HepG2 (cell line): Measurements from ENCODE around the gene AMZ1. TPM values are rescaled to one million over a fixed set of nuclear protein-coding genes. Genes with fewer than 3 reads are reported as not detected.

Experiments
- BORCS8-MEF2B ChIP-seq: sonication (generic); formaldehyde crosslinking; IDR thresholded peaks from 2 replicates; pipeline ENCODE4 v1.8.0; 2022; ENCODE audit warnings: mild to moderate bottlenecking, missing genetic modification reagents
- CEBPB ChIP-seq: IDR thresholded peaks from 2 replicates; pipeline ENCODE4 v1.6.1; 2011; ENCODE audit warnings: low read depth, low read length, improper control_type of control experiment, borderline replicate concordance
- CREM ChIP-seq, 2 experiments: sonication (generic) in 1 of 2; formaldehyde crosslinking in 1 of 2; IDR thresholded peaks; 2 replicates each; pipeline versions ENCODE4 v1.4.0 to v1.6.1; 2016 to 2020; ENCODE audit warnings: antibody characterized with exemption in 1 of 2, mild to moderate bottlenecking in 1 of 2, missing genetic modification reagents in 1 of 2
- DMTF1 ChIP-seq: sonication (generic); formaldehyde crosslinking; IDR thresholded peaks from 2 replicates; pipeline ENCODE4 v1.4.0; 2020; ENCODE audit warnings: mild to moderate bottlenecking, missing genetic modification reagents
- FOSL2 ChIP-seq: sonication (generic); formaldehyde crosslinking; IDR thresholded peaks from 2 replicates; pipeline ENCODE4 v1.4.0; 2020; ENCODE audit warnings: missing genetic modification reagents
- FOXA3 ChIP-seq: IDR thresholded peaks from 2 replicates; pipeline ENCODE4 v1.6.1; 2016; ENCODE audit warnings: missing genetic modification reagents, missing compliant biosample characterization
- MAF1 ChIP-seq: sonication (generic); formaldehyde crosslinking; IDR thresholded peaks from 2 replicates; pipeline ENCODE4 v1.5.0; 2020; ENCODE audit warnings: missing genetic modification reagents, borderline replicate concordance
- MAFK ChIP-seq, 2 experiments: IDR thresholded peaks in 1 of 2; conservative IDR thresholded peaks in 1 of 2; 2 replicates each; pipeline ENCODE4 v1.6.1; 2011; ENCODE audit warnings: improper control_type of control experiment in 2 of 2, low read length in 2 of 2
- MIXL1 ChIP-seq: IDR thresholded peaks from 2 replicates; pipeline ENCODE4 v1.6.1; 2016
- NR2C2 ChIP-seq: sonication (generic); formaldehyde crosslinking; IDR thresholded peaks from 2 replicates; pipeline ENCODE4 v1.4.0; 2020; ENCODE audit warnings: missing genetic modification reagents, mild to moderate bottlenecking, moderate library complexity, borderline replicate concordance
- PREB ChIP-seq: sonication (generic); formaldehyde crosslinking; IDR thresholded peaks from 2 replicates; pipeline ENCODE4 v1.4.0; 2020; ENCODE audit warnings: missing genetic modification reagents
- SAP130 ChIP-seq: IDR thresholded peaks from 2 replicates; pipeline ENCODE4 v1.6.1; 2016; ENCODE audit warnings: low read depth
- SNAPC5 ChIP-seq: sonication (generic); formaldehyde crosslinking; IDR thresholded peaks from 2 replicates; pipeline ENCODE4 v1.8.1; 2023; ENCODE audit warnings: mild to moderate bottlenecking, missing genetic modification reagents, borderline replicate concordance
- TCF7 ChIP-seq: sonication (generic); IDR thresholded peaks from 2 replicates; pipeline ENCODE4 v1.6.1; 2016; ENCODE audit warnings: antibody characterized with exemption, low read depth
- TMF1 ChIP-seq: sonication (generic); formaldehyde crosslinking; IDR thresholded peaks from 2 replicates; pipeline ENCODE4 v1.8.1; 2022; ENCODE audit warnings: low read depth, missing genetic modification reagents
- WIZ ChIP-seq: sonication (generic); formaldehyde crosslinking; IDR thresholded peaks from 2 replicates; pipeline ENCODE4 v1.5.1; 2020; ENCODE audit warnings: mild to moderate bottlenecking, missing genetic modification reagents
- ZHX1 ChIP-seq: sonication (generic); formaldehyde crosslinking; IDR thresholded peaks from 2 replicates; pipeline ENCODE4 v1.8.1; 2022; ENCODE audit warnings: low read depth, mild to moderate bottlenecking, missing genetic modification reagents
- ZNF275 ChIP-seq: sonication (generic); formaldehyde crosslinking; IDR thresholded peaks from 2 replicates; pipeline ENCODE4 v1.8.0; 2022; ENCODE audit warnings: missing genetic modification reagents, mild to moderate bottlenecking, inconsistent platforms, borderline replicate concordance
- ZNF329 ChIP-seq: sonication (generic); formaldehyde crosslinking; IDR thresholded peaks from 2 replicates; pipeline ENCODE4 v1.9.0; 2021; ENCODE audit warnings: low read depth, mild to moderate bottlenecking, missing genetic modification reagents
- ZNF556 ChIP-seq: sonication (generic); formaldehyde crosslinking; IDR thresholded peaks from 2 replicates; pipeline ENCODE4 v1.4.0; 2020; ENCODE audit warnings: mild to moderate bottlenecking, missing genetic modification reagents, borderline replicate concordance
- ZNF614 ChIP-seq: IDR thresholded peaks from 2 replicates; pipeline ENCODE4 v1.6.1; 2018; ENCODE audit warnings: missing biosample characterization, missing genetic modification reagents, inconsistent platforms, borderline replicate concordance
- ZNF75D ChIP-seq: sonication (generic); formaldehyde crosslinking; IDR thresholded peaks from 2 replicates; pipeline ENCODE4 v1.8.1; 2023; ENCODE audit warnings: missing genetic modification reagents, mild to moderate bottlenecking, borderline replicate concordance
- polyA plus RNA-seq, 8 experiments: library from polyadenylated mRNA; depleted of rRNA in 3 of 8; stranded (reverse) in 7 of 8; unstranded in 1 of 8; fragments of >200 nt; fragmentation: Illumina TruSeq in 4 of 8; extraction: Trizol in 4 of 8; gene quantifications; 2 replicates each; pipeline versions ENCODE4 v1.2.1 to v1.2.3, GENCODE V29; 2011 to 2016; ENCODE audit warnings: low read depth in 4 of 8, missing spikeins in 1 of 8, mixed read lengths in 1 of 8; ENCODE audit not compliant: insufficient read depth in 1 of 8
- total RNA-seq, 5 experiments: library from RNA; depleted of rRNA; stranded (reverse); fragments of >200 nt; fragmentation: Illumina TruSeq; extraction: Trizol; gene quantifications; 2 replicates each; pipeline ENCODE4 v1.2.3, GENCODE V29; 2016; ENCODE audit warnings: low read depth in 1 of 5

AMZ1 gene
- total and polyA plus RNA-seq, 2 of the 13 experiments (the other 11 are each of a cell fraction or from before 2014, with no cell fraction given), result 0.03 TPM; not detected in 1

GRCh38 chr7:2757904-2758672 is 70.1 kb downstream of the AMZ1 start (continued):
- TF ChIP-seq CREM (IDR thresholded peaks at IDR 0.05) (peak; percentile 68), CREM (CRISPR knock-in tag; IDR thresholded peaks at IDR 0.05) (no peak), BORCS8-MEF2B (CRISPR knock-in tag) (no peak), FOSL2 (CRISPR knock-in tag) (peak; percentile 96), SAP130 (CRISPR knock-in tag) (peak; percentile 63), NR2C2 (CRISPR knock-in tag) (no peak), TMF1 (CRISPR knock-in tag) (no peak), ZNF75D (no peak), FOXA3 (CRISPR knock-in tag) (peak; percentile 40; the same call in 1 of the 2 replicates), ZNF614 (CRISPR knock-in tag) (no peak), MAF1 (CRISPR knock-in tag) (no peak), WIZ (CRISPR knock-in tag) (no peak), CEBPB (peak; percentile 42; the same call in 1 of the 2 replicates), PREB (CRISPR knock-in tag) (no peak), MIXL1 (CRISPR knock-in tag) (no peak), MAFK (conservative IDR thresholded peaks at IDR 0.05 in 1 of 2, IDR thresholded peaks at IDR 0.05 in 1 of 2; ENCODE audit: low read length in 2 of 2) (peak; percentile 58 to 69), ZNF275 (CRISPR knock-in tag) (no peak), SNAPC5 (CRISPR knock-in tag) (no peak), ZNF329 (CRISPR knock-in tag) (no peak), DMTF1 (CRISPR knock-in tag) (no peak), ZHX1 (CRISPR knock-in tag) (0 out of 2 replicates have a peak, but pooled peaks have one; percentile 43), ZNF556 (CRISPR knock-in tag) (no peak), TCF7 (no peak; the same call in 1 of the 2 replicates)
